Keratinocyte (primary cell): ENCODE data around the gene MAD1L1. TPM values are rescaled to one million over a fixed set of nuclear protein-coding genes. Genes with fewer than 3 reads are reported as not detected.

Experiments used
- DNase-seq: peaks from one replicate; pipeline ENCODE4 v3.0.0-alpha.2; 2011; ENCODE audit warnings: low read depth, missing footprints, low spot score
- FAIRE-seq: peaks from 2 replicates; lab custom pipeline; 2011; peaks lifted over from hg19 to GRCh38; lab: Jason Lieb, UNC
- H2AFZ ChIP-seq: 2 replicates; pipeline ENCODE4 v1.6.0; 2012; ENCODE audit warnings: low read length, control low read depth, inconsistent platforms; ENCODE audit not compliant: control insufficient read depth
- H3K27ac ChIP-seq: 2 replicates; pipeline ENCODE4 v1.5.1; 2011; ENCODE audit warnings: low read length; ENCODE audit not compliant: control insufficient read depth, insufficient read depth
- H3K27me3 ChIP-seq: 3 replicates; pipeline ENCODE4 v1.6.0; 2011; ENCODE audit warnings: low read length; ENCODE audit not compliant: control insufficient read depth, insufficient read depth; ENCODE audit errors: extremely low read depth
- H3K36me3 ChIP-seq, 2 experiments: 2 replicates in 1 of 2; 3 replicates in 1 of 2; pipeline ENCODE4 v1.5.1; 2011; ENCODE audit warnings: low read length in 2 of 2, mild to moderate bottlenecking in 1 of 2; ENCODE audit not compliant: control insufficient read depth in 2 of 2, insufficient read depth in 2 of 2; ENCODE audit errors: extremely low read depth in 1 of 2
- H3K4me1 ChIP-seq: 3 replicates; pipeline ENCODE4 v1.5.1; 2011; ENCODE audit warnings: low read length; ENCODE audit not compliant: control insufficient read depth, insufficient read depth; ENCODE audit errors: extremely low read depth
- H3K4me2 ChIP-seq: 3 replicates; pipeline ENCODE4 v1.6.0; 2011; ENCODE audit warnings: low read depth, low read length; ENCODE audit not compliant: control insufficient read depth, insufficient read depth; ENCODE audit errors: extremely low read depth
- H3K4me3 ChIP-seq, 3 experiments: fragments of 200-600 bp in 1 of 3; sonication (generic) in 1 of 3; 2 replicates in 2 of 3; 3 replicates in 1 of 3; pipeline ENCODE4 v1.5.1; 2011 to 2016; ENCODE audit warnings: low read length in 3 of 3, mild to moderate bottlenecking in 3 of 3, control low read depth in 2 of 3, inconsistent platforms in 1 of 3, low read depth in 1 of 3, mixed read lengths in 1 of 3, mixed run types in 1 of 3, moderate library complexity in 1 of 3; ENCODE audit not compliant: control insufficient read depth in 2 of 3, insufficient read depth in 2 of 3; ENCODE audit errors: extremely low read depth in 1 of 3
- H3K79me2 ChIP-seq: 2 replicates; pipeline ENCODE4 v1.6.0; 2012; ENCODE audit warnings: low read length; ENCODE audit not compliant: control insufficient read depth, insufficient read depth
- H3K9ac ChIP-seq: 3 replicates; pipeline ENCODE4 v1.6.0; 2011; ENCODE audit warnings: low read length; ENCODE audit not compliant: control insufficient read depth, insufficient read depth; ENCODE audit errors: extremely low read depth
- H3K9me1 ChIP-seq: 3 replicates; pipeline ENCODE4 v1.6.0; 2011; ENCODE audit warnings: low read length; ENCODE audit not compliant: control insufficient read depth, insufficient read depth; ENCODE audit errors: extremely low read depth
- H3K9me3 ChIP-seq: 2 replicates; pipeline ENCODE4 v1.5.1; 2012; ENCODE audit warnings: low read depth, low read length; ENCODE audit not compliant: control insufficient read depth
- H4K20me1 ChIP-seq: 3 replicates; pipeline ENCODE4 v1.6.0; 2011; ENCODE audit warnings: low read length; ENCODE audit not compliant: control insufficient read depth, insufficient read depth; ENCODE audit errors: extremely low read depth
- EZH2 ChIP-seq: IDR thresholded peaks from one replicate; pipeline ENCODE4 v1.6.1; 2012; ENCODE audit warnings: inconsistent platforms, mild to moderate bottlenecking, low read length, moderate library complexity
- dilution Hi-C: fragments of 300-500 bp; cut with MboI; formaldehyde crosslinking; loops from one replicate; pipeline ENCODE4 v1.7.0; 2020; ENCODE audit warnings: low sequenced_read_pairs; ENCODE audit not compliant: extremely low pct_ligation_motif_present
- polyA plus RNA-seq, 5 experiments: library from polyadenylated mRNA; depleted of rRNA in 3 of 5; stranded (reverse) in 3 of 5; stranded (forward) in 1 of 5; unstranded in 1 of 5; fragments of >200 nt; gene quantifications; 1 replicate in 1 of 5; 2 replicates in 3 of 5; 3 replicates in 1 of 5; pipeline versions ENCODE4 v1.2.1 to v1.2.3, GENCODE V29; 2011 to 2012; ENCODE audit warnings: missing spikeins in 2 of 5, low read depth in 1 of 5, low replicate concordance in 1 of 5
- TF ChIP-seq, protein P1 (sequence below), 3 experiments: IDR thresholded peaks in 1 of 3; conservative IDR thresholded peaks in 1 of 3; optimal IDR thresholded peaks in 1 of 3; 2 replicates in 2 of 3; 3 replicates in 1 of 3; pipeline versions ENCODE3 to v1.5.1; 2011; ENCODE audit warnings: low read length in 3 of 3, mild to moderate bottlenecking in 3 of 3, moderate library complexity in 2 of 3, control low read depth in 1 of 3, inconsistent platforms in 1 of 3; ENCODE audit not compliant: insufficient read depth in 2 of 3; ENCODE audit errors: extremely low read depth in 1 of 3

The MAD1L1 gene
- polyA plus RNA-seq, 1 donor (not counting 4 experiments of a cell fraction or from before 2014, with no cell fraction given), result 18.0 TPM

DNA sequence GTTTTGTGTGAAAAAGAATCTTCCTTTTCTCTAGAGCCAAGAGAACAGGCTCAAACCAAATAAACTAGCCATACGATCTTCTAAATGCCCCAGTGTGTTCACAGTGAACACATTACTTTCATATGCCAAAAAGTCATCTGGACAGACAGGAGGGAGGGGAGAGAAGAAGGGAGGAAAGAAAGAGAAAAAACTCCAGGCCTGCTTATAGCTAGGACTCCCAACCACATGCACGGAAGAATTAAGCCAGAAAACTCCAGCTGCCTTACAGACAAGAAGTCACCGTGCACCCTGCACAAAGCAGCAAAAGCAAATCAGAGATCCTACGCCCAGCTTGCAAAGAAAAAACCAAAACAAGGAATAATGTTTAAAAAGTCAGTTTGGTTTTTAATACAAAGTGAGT lies 47.2 kb upstream of the MAD1L1 start:
- dilution Hi-C loops, result no loop called here
- no peak for FAIRE-seq
- no peak overlapping the region for H3K9ac ChIP-seq
- H3K36me3 ChIP-seq, result peaks cover 0 to 1% of the 10 kb centered on the region in 2 experiments
- no peaks in the 10 kb centered on the region for H3K27me3 ChIP-seq
- no peak for TF ChIP-seq EZH2
- TF ChIP-seq, protein P1, sequence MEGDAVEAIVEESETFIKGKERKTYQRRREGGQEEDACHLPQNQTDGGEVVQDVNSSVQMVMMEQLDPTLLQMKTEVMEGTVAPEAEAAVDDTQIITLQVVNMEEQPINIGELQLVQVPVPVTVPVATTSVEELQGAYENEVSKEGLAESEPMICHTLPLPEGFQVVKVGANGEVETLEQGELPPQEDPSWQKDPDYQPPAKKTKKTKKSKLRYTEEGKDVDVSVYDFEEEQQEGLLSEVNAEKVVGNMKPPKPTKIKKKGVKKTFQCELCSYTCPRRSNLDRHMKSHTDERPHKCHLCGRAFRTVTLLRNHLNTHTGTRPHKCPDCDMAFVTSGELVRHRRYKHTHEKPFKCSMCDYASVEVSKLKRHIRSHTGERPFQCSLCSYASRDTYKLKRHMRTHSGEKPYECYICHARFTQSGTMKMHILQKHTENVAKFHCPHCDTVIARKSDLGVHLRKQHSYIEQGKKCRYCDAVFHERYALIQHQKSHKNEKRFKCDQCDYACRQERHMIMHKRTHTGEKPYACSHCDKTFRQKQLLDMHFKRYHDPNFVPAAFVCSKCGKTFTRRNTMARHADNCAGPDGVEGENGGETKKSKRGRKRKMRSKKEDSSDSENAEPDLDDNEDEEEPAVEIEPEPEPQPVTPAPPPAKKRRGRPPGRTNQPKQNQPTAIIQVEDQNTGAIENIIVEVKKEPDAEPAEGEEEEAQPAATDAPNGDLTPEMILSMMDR (optimal IDR thresholded peaks at IDR 0.05 in 1 of 3, IDR thresholded peaks at IDR 0.05 in 1 of 3, conservative IDR thresholded peaks at IDR 0.05 in 1 of 3; ENCODE audit: extremely low read depth in 1 of 3, insufficient read depth in 2 of 3, low read length in 3 of 3), result no peak
- no peak overlapping the region for H2AFZ ChIP-seq
- H3K9me3 ChIP-seq, result no peaks in the 10 kb centered on the region
- H3K4me2 ChIP-seq, result no peak overlapping the region
- no peak overlapping the region for H3K4me3 ChIP-seq
- H3K9me1 ChIP-seq, result no peaks in the 10 kb centered on the region
- H4K20me1 ChIP-seq, result no peaks in the 10 kb centered on the region
- no peaks in the 10 kb centered on the region for H3K4me1 ChIP-seq
- DNase-seq, result no peak
- no peak overlapping the region for H3K27ac ChIP-seq
- no peaks in the 10 kb centered on the region for H3K79me2 ChIP-seq

DNA sequence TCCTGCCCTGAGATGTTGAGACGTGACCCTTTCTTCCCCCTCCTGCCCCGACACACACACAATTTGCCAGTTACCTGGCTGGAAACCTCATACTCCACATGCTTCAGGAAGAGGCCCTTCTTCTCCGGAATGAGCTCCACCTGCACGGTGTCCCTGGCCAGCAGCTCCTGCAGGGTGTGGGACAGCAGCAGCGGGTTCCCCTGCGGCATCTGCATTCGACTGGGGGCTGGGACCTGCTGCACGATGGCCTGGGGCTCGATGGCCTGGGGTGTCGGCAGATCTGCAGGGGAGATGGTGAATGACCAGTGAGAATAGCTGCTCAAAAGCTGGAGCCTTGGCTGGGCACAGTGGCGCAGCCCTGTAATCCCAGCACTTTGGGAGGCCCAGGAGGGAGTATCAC lies 45.3 kb upstream of the MAD1L1 start:
- FAIRE-seq (no peak), DNase-seq (no peak)
- H4K20me1 ChIP-seq, result no peaks in the 10 kb centered on the region
- H3K27me3 ChIP-seq, result no peaks in the 10 kb centered on the region
- dilution Hi-C loops, result no loop called here
- no peaks in the 10 kb centered on the region for H3K79me2 ChIP-seq
- H2AFZ ChIP-seq, result no peak overlapping the region
- no peak overlapping the region for H3K9ac ChIP-seq
- H3K4me2 ChIP-seq, result no peak overlapping the region
- H3K27ac ChIP-seq, result no peak overlapping the region
- no peak overlapping the region for H3K4me3 ChIP-seq
- TF ChIP-seq, protein P1 (optimal IDR thresholded peaks at IDR 0.05 in 1 of 3, IDR thresholded peaks at IDR 0.05 in 1 of 3, conservative IDR thresholded peaks at IDR 0.05 in 1 of 3; ENCODE audit: extremely low read depth in 1 of 3, insufficient read depth in 2 of 3, low read length in 3 of 3), result no peak
- TF ChIP-seq EZH2, result no peak
- no peaks in the 10 kb centered on the region for H3K9me1 ChIP-seq
- peaks cover 0 to 5% of the 10 kb centered on the region in 2 experiments for H3K36me3 ChIP-seq
- no peaks in the 10 kb centered on the region for H3K4me1 ChIP-seq
- no peaks in the 10 kb centered on the region for H3K9me3 ChIP-seq
